Left lung (tissue), 10 donors: ENCODE results near the gene VPS35L. TPM values are rescaled to one million over a fixed set of nuclear protein-coding genes. Genes with fewer than 3 reads are reported as not detected.
"Not testable (repeated sequence)": the region's sequence is repeated elsewhere in the genome, so short reads cannot be mapped to it uniquely, and the experiment has no call there.

Experiments
- ATAC-seq: fragments of 200-7000 bp; cut with Tn5 transposase; one replicate; pipeline ENCODE4 v1.9.1; 2020; ENCODE audit warnings: moderate library complexity
- DNase-seq, 4 donors: peaks; one replicate each; pipeline ENCODE4 v3.0.0-alpha.2; 2013 to 2020
- H3K27ac ChIP-seq, 2 donors: fragments of 200-600 bp; sonication (generic) in 1 of 2; one replicate each; pipeline versions ENCODE4 v1.5.0 to v1.8.0; 2020 to 2021
- H3K27me3 ChIP-seq, 2 donors: fragments of 200-600 bp; sonication (generic) in 1 of 2; one replicate each; pipeline versions ENCODE4 v1.5.0 to v1.8.0; 2020 to 2021
- H3K36me3 ChIP-seq, 2 donors: fragments of 200-600 bp; sonication (generic) in 1 of 2; one replicate each; pipeline versions ENCODE4 v1.5.0 to v1.8.0; 2020 to 2021
- H3K4me1 ChIP-seq, 2 donors: fragments of 200-600 bp; one replicate each; pipeline ENCODE4 v1.8.0; 2021
- H3K4me3 ChIP-seq, 2 donors: fragments of 200-600 bp; sonication (generic) in 1 of 2; one replicate each; pipeline versions ENCODE4 v1.5.0 to v1.8.0; 2020 to 2021; ENCODE audit warnings: mild to moderate bottlenecking in 1 of 2
- H3K9me3 ChIP-seq, 2 donors: fragments of 200-600 bp; sonication (generic) in 1 of 2; one replicate each; pipeline versions ENCODE4 v1.5.0 to v1.8.0; 2020 to 2021
- CTCF ChIP-seq, 2 donors: fragments of 200-600 bp; sonication (generic) in 1 of 2; IDR thresholded peaks; one replicate each; pipeline versions ENCODE4 v1.5.0 to v1.8.0; 2021; ENCODE audit warnings: antibody characterized with exemption in 2 of 2
- intact Hi-C, 2 donors: fragments of 100-400 bp; cut with DNase I; formaldehyde crosslinking; loops; one replicate each; pipeline versions ENCODE4 v1.11.2 to v1.14.2; 2022
- polyA plus RNA-seq, 6 donors: library from polyadenylated mRNA; unstranded; fragments of 120-200 nt; gene quantifications; one replicate each; pipeline ENCODE4 v1.2.1, GENCODE V29; 2013; ENCODE audit not compliant: insufficient read length in 6 of 6
- total RNA-seq, 2 donors: library from RNA; stranded (reverse); fragmentation: NEBNext Ultra II Directional; extraction: Animal tissue kit (Norgen Biotek cat#: 25700); gene quantifications; one replicate each; pipeline ENCODE4 v1.2.1, GENCODE V29; 2021
- donor health status: DM: no; HTN: yes; CAD: no.
- donor health status: DM: no; HTN: no; CAD: no.

VPS35L gene
- total and polyA plus RNA-seq, 8 donors = 54.8 to 70.2 (median 57.7) TPM

- no peaks in the 10 kb centered on the region for H3K27me3 ChIP-seq
- intact Hi-C loops = no loop called here
- peaks cover 0 to 74% of the 10 kb centered on the region in 2 donors for H3K36me3 ChIP-seq
- TF ChIP-seq CTCF (IDR thresholded peaks at IDR 0.05) = no peak
- H3K4me3 ChIP-seq = no peak overlapping the region
- H3K4me1 ChIP-seq = no peaks in the 10 kb centered on the region
- no peak overlapping the region for H3K27ac ChIP-seq
- no peaks in the 10 kb centered on the region for H3K9me3 ChIP-seq
- no peak for ATAC-seq
- no peak for DNase-seq
Observed at GRCh38 chr16:19542138-19542821, 13.2 kb upstream of the VPS35L start.

- H3K4me3 ChIP-seq, H3K9me3 ChIP-seq, H3K27me3 ChIP-seq, intact Hi-C loops, ATAC-seq, H3K4me1 ChIP-seq, H3K27ac ChIP-seq, DNase-seq: not testable (repeated sequence)
- peaks cover 0 to 71% of the 10 kb centered on the region in 2 donors for H3K36me3 ChIP-seq
Observed at GRCh38 chr16:19543278-19543996, 12.1 kb upstream of the VPS35L start.

GRCh38 chr16:19548144-19548543 is 7.4 kb upstream of the VPS35L start:
- ATAC-seq = no peak
- TF ChIP-seq CTCF (IDR thresholded peaks at IDR 0.05) = no peak
- Histone ChIP-seq H3K27ac (no peak overlapping the region), H3K9me3 (no peaks in the 10 kb centered on the region), H3K4me1 (no peaks in the 10 kb centered on the region), H3K27me3 (no peaks in the 10 kb centered on the region), H3K36me3 (peaks cover 0 to 56% of the 10 kb centered on the region in 2 donors), H3K4me3 (no peak overlapping the region)
- no peak for DNase-seq
- intact Hi-C loops = no loop called here

GRCh38 chr16:19549673-19550072 is 5.8 kb upstream of the VPS35L start:
- H3K9me3 ChIP-seq = no peaks in the 10 kb centered on the region
- H3K27ac ChIP-seq = no peak overlapping the region
- peaks cover 0 to 3% of the 10 kb centered on the region in 2 donors for H3K4me1 ChIP-seq
- ATAC-seq = no peak
- no peak for DNase-seq
- no peak overlapping the region for H3K4me3 ChIP-seq
- H3K36me3 ChIP-seq = peaks cover 0 to 48% of the 10 kb centered on the region in 2 donors
- no peaks in the 10 kb centered on the region for H3K27me3 ChIP-seq
- intact Hi-C loops = no loop called here
- no peak for TF ChIP-seq CTCF (IDR thresholded peaks at IDR 0.05)

- no peaks in the 10 kb centered on the region for H3K27me3 ChIP-seq
- ATAC-seq (peak; percentile 1), DNase-seq (peak in 2 of 4 donors; percentile 4 to 5)
- no peaks in the 10 kb centered on the region for H3K9me3 ChIP-seq
- peaks cover 0 to 4% of the 10 kb centered on the region in 2 donors for H3K36me3 ChIP-seq
- H3K27ac ChIP-seq = peak overlapping the region; percentile 80 to 85
- intact Hi-C loops = no loop called here
- no peak for TF ChIP-seq CTCF (IDR thresholded peaks at IDR 0.05)
- peaks cover 5 to 16% of the 10 kb centered on the region in 2 donors for H3K4me1 ChIP-seq
- H3K4me3 ChIP-seq = peak overlapping the region; percentile 60 to 69
Observed at GRCh38 chr16:19555938-19556771, 652 bp downstream of the VPS35L start.
